ENCODE results near the gene CCDC179.

CCDC179 gene

DNA sequence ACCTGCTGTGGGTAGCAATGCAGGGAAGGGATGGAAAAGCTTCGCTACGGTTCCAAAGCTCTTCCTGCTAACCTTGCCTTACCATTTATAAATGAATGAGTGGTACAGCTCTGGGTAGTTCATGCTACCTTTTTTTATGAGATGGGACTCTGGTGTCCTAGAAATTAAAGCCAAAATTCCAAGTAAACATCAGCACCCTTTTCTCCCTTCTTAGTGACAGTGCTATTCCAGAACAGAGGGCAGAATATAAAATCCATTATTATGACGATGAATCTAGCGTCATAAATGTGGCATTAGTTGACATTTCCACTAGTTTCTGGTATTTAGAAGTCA is 30.2 kb downstream of the CCDC179 start:
- no peaks in the 10 kb centered on the region for H4K20me1 ChIP-seq (ENCODE audit: insufficient read depth, low read length)
- H3K9ac ChIP-seq (ENCODE audit: low read length), result peak overlapping the region; percentile 44; the same call in 1 of the 2 replicates
- H3K79me2 ChIP-seq (ENCODE audit: low read length), result peaks cover 6% of the 10 kb centered on the region
- no peaks in the 10 kb centered on the region for H3K9me3 ChIP-seq (ENCODE audit: insufficient read depth, low read length)
- peak overlapping the region; percentile 90 for H3K4me3 ChIP-seq (ENCODE audit: low read length)
- H3K4me1 ChIP-seq (ENCODE audit: low read length), result peaks cover 11% of the 10 kb centered on the region
- peaks cover 5% of the 10 kb centered on the region for H3K36me3 ChIP-seq (replicated peaks; ENCODE audit: low read depth, low read length)
- H3K27ac ChIP-seq (ENCODE audit: low read length), result no peak overlapping the region
- TF ChIP-seq, protein P1, sequence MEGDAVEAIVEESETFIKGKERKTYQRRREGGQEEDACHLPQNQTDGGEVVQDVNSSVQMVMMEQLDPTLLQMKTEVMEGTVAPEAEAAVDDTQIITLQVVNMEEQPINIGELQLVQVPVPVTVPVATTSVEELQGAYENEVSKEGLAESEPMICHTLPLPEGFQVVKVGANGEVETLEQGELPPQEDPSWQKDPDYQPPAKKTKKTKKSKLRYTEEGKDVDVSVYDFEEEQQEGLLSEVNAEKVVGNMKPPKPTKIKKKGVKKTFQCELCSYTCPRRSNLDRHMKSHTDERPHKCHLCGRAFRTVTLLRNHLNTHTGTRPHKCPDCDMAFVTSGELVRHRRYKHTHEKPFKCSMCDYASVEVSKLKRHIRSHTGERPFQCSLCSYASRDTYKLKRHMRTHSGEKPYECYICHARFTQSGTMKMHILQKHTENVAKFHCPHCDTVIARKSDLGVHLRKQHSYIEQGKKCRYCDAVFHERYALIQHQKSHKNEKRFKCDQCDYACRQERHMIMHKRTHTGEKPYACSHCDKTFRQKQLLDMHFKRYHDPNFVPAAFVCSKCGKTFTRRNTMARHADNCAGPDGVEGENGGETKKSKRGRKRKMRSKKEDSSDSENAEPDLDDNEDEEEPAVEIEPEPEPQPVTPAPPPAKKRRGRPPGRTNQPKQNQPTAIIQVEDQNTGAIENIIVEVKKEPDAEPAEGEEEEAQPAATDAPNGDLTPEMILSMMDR (IDR thresholded peaks at IDR 0.05; ENCODE audit: low read depth, low read length), result no peak; the same call in none of the 2 replicates
- TF ChIP-seq EZH2phosphoT487 (IDR thresholded peaks at IDR 0.05; ENCODE audit: low read depth), result no peak
- H2AFZ ChIP-seq (ENCODE audit: low read depth, low read length), result peak overlapping the region; percentile 87
- no peaks in the 10 kb centered on the region for H3K27me3 ChIP-seq (ENCODE audit: low read depth, low read length)
- peak overlapping the region; percentile 88 for H3K4me2 ChIP-seq (ENCODE audit: low read length)

DNA sequence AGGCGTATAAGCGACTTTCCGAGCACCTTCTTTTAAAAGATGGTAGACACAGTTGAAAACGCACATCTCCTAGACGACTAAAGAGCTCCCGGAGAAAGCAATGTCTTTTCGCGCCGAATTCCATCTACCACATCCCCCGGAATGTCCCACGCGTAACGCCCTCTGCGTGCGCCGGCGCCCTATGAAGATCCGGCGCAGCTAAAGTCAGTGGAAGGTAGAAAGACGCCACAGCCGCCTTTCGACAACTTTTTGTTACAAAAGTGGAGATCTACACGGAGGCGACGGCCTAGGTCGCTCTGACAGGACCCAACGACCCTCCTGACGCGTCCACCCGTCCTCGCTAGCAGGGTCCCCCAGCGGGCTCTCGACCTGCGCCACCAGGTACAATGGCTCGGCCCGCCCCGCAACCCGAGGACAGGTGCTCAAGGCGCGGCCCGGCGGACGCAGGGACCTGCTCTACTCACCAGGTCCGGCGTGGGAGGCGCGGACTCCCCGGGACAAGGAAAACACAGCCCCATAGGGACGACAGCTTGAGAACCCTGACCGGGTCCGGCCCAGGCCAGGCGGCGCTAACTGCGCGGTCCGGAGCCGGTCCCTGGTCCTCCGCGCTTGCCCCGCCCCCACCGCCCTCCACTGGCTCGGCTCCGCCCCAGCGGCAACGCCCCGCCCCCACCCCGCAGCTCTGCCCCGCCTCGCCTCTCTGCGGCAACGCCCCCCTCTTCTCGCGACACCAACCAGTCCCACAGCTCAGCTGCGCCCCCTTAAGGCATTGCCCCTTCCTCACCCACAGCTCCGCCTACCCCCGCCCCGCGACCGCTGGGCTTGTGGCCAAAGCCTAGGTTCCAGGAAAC is 30.8 kb downstream of the CCDC179 start, which contains the start of gene SVIP:
Gene SVIP (minus strand): TSS at position 571 of the 851 bp plus-strand sequence. CDS start 53 bp downstream, at position 518.
- no peaks in the 10 kb centered on the region for H3K27me3 ChIP-seq (ENCODE audit: low read depth, low read length)
- H3K9me3 ChIP-seq (ENCODE audit: insufficient read depth, low read length), result no peaks in the 10 kb centered on the region
- H4K20me1 ChIP-seq (ENCODE audit: insufficient read depth, low read length), result no peaks in the 10 kb centered on the region
- TF ChIP-seq EZH2phosphoT487 (IDR thresholded peaks at IDR 0.05; ENCODE audit: low read depth), result no peak
- TF ChIP-seq, protein P1 (IDR thresholded peaks at IDR 0.05; ENCODE audit: low read depth, low read length), result peak; percentile 73
- peak within 1 kb of the TSS; percentile 77 for H3K9ac ChIP-seq (ENCODE audit: low read length)
- peaks cover 10% of the 10 kb centered on the region for H3K36me3 ChIP-seq (replicated peaks; ENCODE audit: low read depth, low read length)
- peaks cover 6% of the 10 kb centered on the region for H3K79me2 ChIP-seq (ENCODE audit: low read length)
- peak within 1 kb of the TSS; percentile 42 for H3K27ac ChIP-seq (ENCODE audit: low read length)
- H3K4me1 ChIP-seq (ENCODE audit: low read length), result peaks cover 11% of the 10 kb centered on the region
- H2AFZ ChIP-seq (ENCODE audit: low read depth, low read length), result peak within 1 kb of the TSS; percentile 87
- H3K4me3 ChIP-seq (ENCODE audit: low read length), result peak within 1 kb of the TSS; percentile 90
- peak within 1 kb of the TSS; percentile 88 for H3K4me2 ChIP-seq (ENCODE audit: low read length)

DNA sequence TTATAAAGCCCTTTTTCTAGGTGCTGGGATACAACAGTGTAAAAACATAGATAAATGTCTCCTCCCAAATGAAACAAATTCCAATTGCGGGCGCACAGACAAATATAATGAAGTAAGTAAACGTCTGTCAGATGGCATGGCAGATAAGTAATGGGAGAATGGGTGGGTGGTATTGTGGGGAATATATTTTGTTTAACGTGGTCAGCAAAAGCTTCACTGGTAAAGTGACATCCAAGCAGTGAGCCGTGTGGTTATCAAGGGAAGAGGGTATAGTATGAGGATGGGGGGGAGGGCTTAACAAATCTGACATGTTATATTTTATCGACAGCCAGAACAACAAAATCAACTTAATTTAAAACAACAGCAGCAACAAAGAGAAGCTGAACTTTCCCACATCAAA is 31.9 kb downstream of the CCDC179 start:
- Histone ChIP-seq H3K4me3 (ENCODE audit: low read length) (peak overlapping the region; percentile 90), H4K20me1 (ENCODE audit: insufficient read depth, low read length) (no peaks in the 10 kb centered on the region), H3K27ac (ENCODE audit: low read length) (no peak overlapping the region), H3K4me2 (ENCODE audit: low read length) (peak overlapping the region; percentile 61), H3K36me3 (replicated peaks; ENCODE audit: low read depth, low read length) (peaks cover 10% of the 10 kb centered on the region), H3K4me1 (ENCODE audit: low read length) (peaks cover 11% of the 10 kb centered on the region), H3K79me2 (ENCODE audit: low read length) (peaks cover 6% of the 10 kb centered on the region), H2AFZ (ENCODE audit: low read depth, low read length) (no peak overlapping the region), H3K9me3 (ENCODE audit: insufficient read depth, low read length) (no peaks in the 10 kb centered on the region), H3K9ac (ENCODE audit: low read length) (0 out of 2 replicates have a peak overlapping the region, but pooled peaks have one; percentile 77), H3K27me3 (ENCODE audit: low read depth, low read length) (no peaks in the 10 kb centered on the region)
- TF ChIP-seq, protein P1 (IDR thresholded peaks at IDR 0.05; ENCODE audit: low read depth, low read length), result no peak
- TF ChIP-seq EZH2phosphoT487 (IDR thresholded peaks at IDR 0.05; ENCODE audit: low read depth), result no peak

DNA sequence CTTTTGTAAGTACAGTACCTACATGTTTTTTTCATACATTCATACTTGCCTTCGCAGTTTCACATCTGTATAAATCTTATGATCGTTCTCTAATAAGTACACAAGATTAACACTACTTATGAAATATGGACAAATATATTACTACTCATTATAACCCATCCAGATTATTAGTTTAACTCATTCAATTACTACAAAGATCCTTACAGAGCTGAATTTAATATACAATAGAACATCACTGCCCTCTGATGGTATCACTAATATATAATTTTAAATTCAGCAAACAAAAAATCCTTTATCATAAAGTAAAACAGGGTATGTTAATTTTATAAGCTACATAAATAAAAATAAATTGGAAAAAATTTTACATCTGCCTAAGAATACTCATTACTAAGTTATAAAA is 38.1 kb downstream of the CCDC179 start:
- Histone ChIP-seq H3K9me3 (ENCODE audit: insufficient read depth, low read length) (no peaks in the 10 kb centered on the region), H2AFZ (ENCODE audit: low read depth, low read length) (no peak overlapping the region), H3K4me2 (ENCODE audit: low read length) (no peak overlapping the region), H3K79me2 (ENCODE audit: low read length) (no peaks in the 10 kb centered on the region), H3K27me3 (ENCODE audit: low read depth, low read length) (no peaks in the 10 kb centered on the region), H3K4me3 (ENCODE audit: low read length) (no peak overlapping the region), H3K4me1 (ENCODE audit: low read length) (no peaks in the 10 kb centered on the region), H3K27ac (ENCODE audit: low read length) (no peak overlapping the region), H4K20me1 (ENCODE audit: insufficient read depth, low read length) (no peaks in the 10 kb centered on the region), H3K9ac (ENCODE audit: low read length) (no peak overlapping the region), H3K36me3 (replicated peaks; ENCODE audit: low read depth, low read length) (peaks cover 29% of the 10 kb centered on the region)
- no peak for TF ChIP-seq EZH2phosphoT487 (IDR thresholded peaks at IDR 0.05; ENCODE audit: low read depth)
- TF ChIP-seq, protein P1 (IDR thresholded peaks at IDR 0.05; ENCODE audit: low read depth, low read length), result no peak
